CD4-positive, alpha-beta memory T cell (primary cell): Measurements from ENCODE around the gene GRIN3B. TPM values are rescaled to one million over a fixed set of nuclear protein-coding genes. Genes with fewer than 3 reads are reported as not detected.

ENCODE experiments used
- CTCF ChIA-PET: fragments of 350-600 bp; sonication (Branson Sonifier 250); formaldehyde crosslinking; loops from one replicate; lab custom pipeline; 2021; ENCODE audit warnings: inconsistent platforms; ENCODE audit not compliant: partially characterized antibody; lab: Charles Lee
- POLR2A ChIA-PET: fragments of 350-600 bp; sonication (Branson Sonifier 250); formaldehyde crosslinking; loops from one replicate; lab custom pipeline; 2021; ENCODE audit not compliant: partially characterized antibody; lab: Charles Lee
- DNase-seq, 5 donors: peaks; one replicate each; pipeline versions ENCODE4 v3.0.0 to v3.0.0-alpha.2; 2020 to 2022; ENCODE audit warnings: mixed read lengths in 1 of 5
- H3K27ac ChIP-seq: one replicate; pipeline ENCODE4 v1.7.0; 2013; ENCODE audit warnings: low read depth, low read length
- H3K27me3 ChIP-seq: 2 replicates; pipeline ENCODE4 v1.7.0; 2013; ENCODE audit warnings: mild to moderate bottlenecking, low read length, moderate library complexity; ENCODE audit not compliant: insufficient read depth
- H3K36me3 ChIP-seq: 2 replicates; pipeline ENCODE4 v1.7.0; 2013; ENCODE audit warnings: mild to moderate bottlenecking, low read length, moderate library complexity; ENCODE audit not compliant: insufficient read depth
- H3K4me1 ChIP-seq: 2 replicates; pipeline ENCODE4 v1.7.0; 2013; ENCODE audit warnings: mild to moderate bottlenecking, low read length, moderate library complexity; ENCODE audit not compliant: insufficient read depth
- H3K4me3 ChIP-seq, 2 donors: one replicate each; pipeline ENCODE4 v1.7.0; 2013; ENCODE audit warnings: low read length in 2 of 2, mild to moderate bottlenecking in 1 of 2
- H3K9me3 ChIP-seq, 2 donors: one replicate each; pipeline ENCODE4 v1.7.0; 2013; ENCODE audit warnings: low read length in 2 of 2, control low read depth in 1 of 2; ENCODE audit not compliant: control insufficient read depth in 1 of 2
- H3K27ac Mint-ChIP-seq, 7 donors: one replicate each; pipeline ENCODE4 v1.8.0; 2020 to 2021; ENCODE audit warnings: mixed read lengths in 7 of 7, mild to moderate bottlenecking in 6 of 7, inconsistent platforms in 3 of 7, moderate library complexity in 3 of 7
- H3K27me3 Mint-ChIP-seq, 2 donors: one replicate each; pipeline ENCODE4 v1.8.0; 2020 to 2021; ENCODE audit warnings: mixed read lengths in 2 of 2
- H3K36me3 Mint-ChIP-seq, 2 donors: one replicate each; pipeline ENCODE4 v1.8.0; 2020 to 2021; ENCODE audit warnings: mixed read lengths in 2 of 2, inconsistent platforms in 1 of 2, mild to moderate bottlenecking in 1 of 2
- H3K4me1 Mint-ChIP-seq, 4 donors: one replicate each; pipeline ENCODE4 v1.8.0; 2020 to 2021; ENCODE audit warnings: mixed read lengths in 4 of 4, mild to moderate bottlenecking in 1 of 4
- H3K4me3 Mint-ChIP-seq, 8 donors: one replicate each; pipeline ENCODE4 v1.8.0; 2020 to 2021; ENCODE audit warnings: mixed read lengths in 8 of 8, mild to moderate bottlenecking in 7 of 8, moderate library complexity in 6 of 8, inconsistent platforms in 3 of 8
- H3K9me3 Mint-ChIP-seq, 8 donors: one replicate each; pipeline ENCODE4 v1.8.0; 2020 to 2021; ENCODE audit warnings: mixed read lengths in 8 of 8, mild to moderate bottlenecking in 5 of 8, inconsistent platforms in 3 of 8, moderate library complexity in 1 of 8
- intact Hi-C: fragments of 100-400 bp; cut with micrococcal nuclease; formaldehyde crosslinking; loops from one replicate; pipeline ENCODE4 v1.15.1; 2023
- polyA plus RNA-seq, 2 donors: library from polyadenylated mRNA; unstranded; fragments of 300-500 nt; fragmentation: Illumina TruSeq; gene quantifications; one replicate each; pipeline ENCODE4 v1.2.3, GENCODE V29; 2021
- total RNA-seq, 2 experiments: library from RNA; stranded (reverse); gene quantifications; one replicate each; pipeline ENCODE4 v1.2.3, GENCODE V29; 2021

The GRIN3B gene
- total and polyA plus RNA-seq, 4 experiments from 2014 or later = not detected

GRCh38 chr19:998064-998463 is 2.2 kb upstream of the GRIN3B start:
- no peak overlapping the region for H3K4me3 ChIP-seq
- Mint-ChIP-seq H3K27me3 (peaks cover 19 to 22% of the 10 kb centered on the region in 2 donors), H3K4me1 (peaks cover 4 to 26% (median 14%) of the 10 kb centered on the region in 4 donors), H3K4me3 (peak overlapping the region in 2 of 8 donors; percentile 25 to 44), H3K9me3 (peaks cover 0 to 2% (median 0%) of the 10 kb centered on the region in 8 donors), H3K36me3 (peaks cover 0 to 9% of the 10 kb centered on the region in 2 donors), H3K27ac (peak overlapping the region in 2 of 7 donors; percentile 23 to 75)
- H3K36me3 ChIP-seq = peaks cover 4% of the 10 kb centered on the region
- ChIA-PET POLR2A (interaction anchor here (0.9 to 2.9 kb wide), 5 partner anchors 30 to 135 kb away, joined by 3 to 14 read pairs (median 3); partner anchors contain the start of gene CNN2), CTCF (no interaction called here)
- intact Hi-C loops = no loop called here
- peaks cover 26% of the 10 kb centered on the region for H3K27me3 ChIP-seq
- no peak overlapping the region for H3K27ac ChIP-seq
- peaks cover 26% of the 10 kb centered on the region for H3K4me1 ChIP-seq
- no peaks in the 10 kb centered on the region for H3K9me3 ChIP-seq
- DNase-seq = no peak

- Mint-ChIP-seq H3K4me3 (peak overlapping the region in 4 of 8 donors; percentile 57 to 81 (median 62)), H3K4me1 (peaks cover 4 to 26% (median 14%) of the 10 kb centered on the region in 4 donors), H3K36me3 (peaks cover 0 to 6% of the 10 kb centered on the region in 2 donors), H3K27me3 (peaks cover 19 to 22% of the 10 kb centered on the region in 2 donors), H3K9me3 (peaks cover 0 to 2% (median 0%) of the 10 kb centered on the region in 8 donors), H3K27ac (peak overlapping the region in 3 of 7 donors; percentile 22 to 90 (median 57))
- intact Hi-C loops = no loop called here
- peaks cover 26% of the 10 kb centered on the region for H3K27me3 ChIP-seq
- CTCF ChIA-PET = interaction anchor here (0.7 kb wide), 1 partner anchor 14 kb away, joined by 3 read pairs; no protein-coding TSS in a partner anchor
- H3K4me1 ChIP-seq = peaks cover 26% of the 10 kb centered on the region
- no peaks in the 10 kb centered on the region for H3K9me3 ChIP-seq
- H3K36me3 ChIP-seq = no peaks in the 10 kb centered on the region
- POLR2A ChIA-PET = interaction anchor here (0.7 kb wide), 1 partner anchor 21 kb away, joined by 4 read pairs; no protein-coding TSS in a partner anchor
- no peak overlapping the region for H3K27ac ChIP-seq
- no peak for DNase-seq
- no peak overlapping the region for H3K4me3 ChIP-seq
Observed at GRCh38 chr19:999379-999719, 870 bp upstream of the GRIN3B start.

DNA sequence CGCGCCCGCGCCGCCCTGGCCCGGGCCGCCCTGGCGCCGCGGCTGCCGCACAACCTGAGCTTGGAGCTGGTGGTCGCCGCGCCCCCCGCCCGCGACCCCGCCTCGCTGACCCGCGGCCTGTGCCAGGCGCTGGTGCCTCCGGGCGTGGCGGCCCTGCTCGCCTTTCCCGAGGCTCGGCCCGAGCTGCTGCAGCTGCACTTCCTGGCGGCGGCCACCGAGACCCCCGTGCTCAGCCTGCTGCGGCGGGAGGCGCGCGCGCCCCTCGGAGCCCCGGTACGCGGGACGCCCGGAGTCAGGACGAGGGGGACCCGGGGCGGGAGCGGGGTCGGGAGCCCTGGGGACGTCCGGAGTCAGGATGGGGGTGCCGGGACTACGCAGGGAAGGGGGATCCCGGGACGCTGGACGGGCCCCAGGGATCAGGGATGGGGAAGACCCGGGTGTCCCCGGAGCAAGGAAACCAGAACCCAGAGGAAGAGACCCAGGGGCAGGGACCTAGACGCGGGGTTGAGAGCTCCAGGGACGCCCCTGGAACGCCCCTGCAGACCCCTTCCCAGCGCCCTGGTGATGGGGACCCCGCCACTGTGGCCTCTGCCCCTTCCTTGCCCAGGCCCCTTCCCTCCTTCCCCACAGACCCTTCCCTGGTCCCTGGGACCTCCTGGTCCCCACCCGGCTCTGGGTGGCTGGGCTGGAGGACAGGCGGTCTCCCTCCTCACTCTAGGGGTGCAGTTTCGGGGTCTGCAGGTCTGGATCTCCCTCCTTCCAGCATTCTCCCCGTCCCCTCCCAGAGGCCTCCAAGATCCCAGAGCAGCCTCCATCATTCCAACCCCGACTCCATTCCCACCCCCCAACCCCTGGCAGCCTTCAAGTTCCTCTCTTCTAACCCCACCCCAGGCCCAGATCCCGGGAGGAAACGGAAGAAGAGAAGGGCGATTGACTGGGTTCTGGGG is 645 bp downstream of the GRIN3B start:
- DNase-seq = no peak
- intact Hi-C loops = loop anchor here (1.0 to 2.0 kb wide), 6 partner anchors 17 to 138 kb away; partner anchors contain the start of genes RNU6-2, TMEM259 and WDR18
- H3K36me3 ChIP-seq = no peaks in the 10 kb centered on the region
- H3K27ac ChIP-seq = no peak overlapping the region
- H3K27me3 Mint-ChIP-seq = peaks cover 19 to 22% of the 10 kb centered on the region in 2 donors
- H3K4me3 Mint-ChIP-seq = peak overlapping the region in 4 of 8 donors; percentile 23 to 68 (median 48)
- peaks cover 23% of the 10 kb centered on the region for H3K4me1 ChIP-seq
- peaks cover 4 to 26% (median 15%) of the 10 kb centered on the region in 4 donors for H3K4me1 Mint-ChIP-seq
- no peaks in the 10 kb centered on the region for H3K9me3 ChIP-seq
- POLR2A ChIA-PET = interaction anchor here (0.9 to 1.6 kb wide), 4 partner anchors 39 to 81 kb away, joined by 3 to 5 read pairs (median 4); partner anchors contain the start of gene ABCA7
- peaks cover 0 to 6% of the 10 kb centered on the region in 2 donors for H3K36me3 Mint-ChIP-seq
- H3K9me3 Mint-ChIP-seq = peaks cover 0 to 2% (median 0%) of the 10 kb centered on the region in 8 donors
- CTCF ChIA-PET = interaction anchor here (0.7 to 1.1 kb wide), 4 partner anchors 30 to 230 kb away, joined by 3 to 5 read pairs (median 4); partner anchors contain the start of gene ARHGAP45
- no peak overlapping the region for H3K4me3 ChIP-seq
- peaks cover 26% of the 10 kb centered on the region for H3K27me3 ChIP-seq
- H3K27ac Mint-ChIP-seq = no peak overlapping the region

- Histone ChIP-seq H3K9me3 (no peaks in the 10 kb centered on the region), H3K27ac (no peak overlapping the region), H3K27me3 (peaks cover 26% of the 10 kb centered on the region), H3K4me1 (peaks cover 15% of the 10 kb centered on the region), H3K4me3 (no peak overlapping the region), H3K36me3 (no peaks in the 10 kb centered on the region)
- CTCF ChIA-PET = interaction anchor here (0.7 to 1.1 kb wide), 4 partner anchors 31 to 231 kb away, joined by 3 to 5 read pairs (median 4); partner anchors contain the start of gene ARHGAP45
- Mint-ChIP-seq H3K36me3 (peaks cover 0 to under 1% of the 10 kb centered on the region in 2 donors), H3K4me1 (peaks cover 2 to 18% (median 10%) of the 10 kb centered on the region in 4 donors), H3K27ac (peak overlapping the region in 1 of 7 donors; percentile 21), H3K27me3 (peaks cover 17 to 19% of the 10 kb centered on the region in 2 donors), H3K4me3 (no peak overlapping the region), H3K9me3 (peaks cover 0 to 2% (median 0%) of the 10 kb centered on the region in 8 donors)
- DNase-seq = peak; percentile 60 to 71 (median 61)
- POLR2A ChIA-PET = interaction anchor here (0.9 to 1.6 kb wide), 4 partner anchors 39 to 82 kb away, joined by 3 to 5 read pairs (median 4); partner anchors contain the start of gene ABCA7
- intact Hi-C loops = loop anchor here (1.0 to 2.0 kb wide), 6 partner anchors 17 to 139 kb away; partner anchors contain the start of genes RNU6-2, TMEM259 and WDR18
Observed at GRCh38 chr19:1001538-1002166, 1.4 kb downstream of the GRIN3B start.

DNA sequence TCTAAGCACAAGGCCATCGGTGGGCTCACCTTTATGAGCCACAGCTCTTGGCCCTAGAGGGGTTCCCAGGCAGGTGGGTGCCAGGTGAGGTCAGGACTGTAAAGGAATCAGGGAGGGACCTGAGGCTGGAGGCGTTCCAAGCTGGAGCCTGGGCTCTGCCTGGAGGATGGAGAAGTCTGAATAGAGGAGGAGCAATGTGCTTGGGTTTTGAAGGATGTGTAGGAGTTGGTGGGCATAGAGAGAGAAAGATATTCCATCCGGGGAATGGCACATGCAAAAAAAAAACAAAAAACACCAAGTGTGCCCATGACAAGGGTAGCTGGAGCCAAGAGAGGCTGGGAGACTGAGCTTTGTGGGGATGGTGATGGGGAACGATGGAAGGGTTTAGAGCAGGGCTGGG is 2.4 kb downstream of the GRIN3B start:
- no peak for DNase-seq
- CTCF ChIA-PET = no interaction called here

GRCh38 chr19:1003283-1003682 is 3.1 kb downstream of the GRIN3B start:
- Histone ChIP-seq H3K27ac (no peak overlapping the region), H3K4me1 (peaks cover 9% of the 10 kb centered on the region), H3K27me3 (peaks cover 20% of the 10 kb centered on the region), H3K4me3 (no peak overlapping the region), H3K36me3 (no peaks in the 10 kb centered on the region), H3K9me3 (no peaks in the 10 kb centered on the region)
- Mint-ChIP-seq H3K27ac (no peak overlapping the region), H3K4me3 (no peak overlapping the region), H3K9me3 (peaks cover 0 to 2% (median 0%) of the 10 kb centered on the region in 8 donors), H3K36me3 (peaks cover 0 to under 1% of the 10 kb centered on the region in 2 donors), H3K4me1 (peaks cover 2 to 9% (median 5%) of the 10 kb centered on the region in 4 donors), H3K27me3 (peaks cover 11 to 12% of the 10 kb centered on the region in 2 donors)
- CTCF ChIA-PET = interaction anchor here (1.0 kb wide), 1 partner anchor 81 kb away, joined by 4 read pairs; no protein-coding TSS in a partner anchor
- POLR2A ChIA-PET = interaction anchor here (1.0 to 1.8 kb wide), 2 partner anchors 17 to 27 kb away, joined by 3 to 5 read pairs; no protein-coding TSS in a partner anchor
- intact Hi-C loops = no loop called here
- no peak for DNase-seq

More for the DNA sequence above, 2.4 kb downstream of the GRIN3B start:
- Mint-ChIP-seq H3K36me3 (no peaks in the 10 kb centered on the region), H3K27me3 (peaks cover 17% of the 10 kb centered on the region in 2 donors), H3K4me3 (no peak overlapping the region), H3K9me3 (peaks cover 0 to 2% (median 0%) of the 10 kb centered on the region in 8 donors), H3K4me1 (peaks cover 2 to 15% (median 7%) of the 10 kb centered on the region in 4 donors), H3K27ac (peak overlapping the region in 2 of 7 donors; percentile 74 to 75)
- intact Hi-C loops = no loop called here
- Histone ChIP-seq H3K36me3 (no peaks in the 10 kb centered on the region), H3K4me1 (peaks cover 9% of the 10 kb centered on the region), H3K27ac (no peak overlapping the region), H3K27me3 (peaks cover 25% of the 10 kb centered on the region), H3K4me3 (no peak overlapping the region), H3K9me3 (no peaks in the 10 kb centered on the region)
- POLR2A ChIA-PET = no interaction called here
